ENCODE measurements around the gene SYT15B.
"Not testable (repeated sequence)": the region's sequence is repeated elsewhere in the genome, so short reads cannot be mapped to it uniquely, and the experiment has no call there.

SYT15B gene

GRCh38 chr10:47763554-47764175 lies at the start of gene SYT15B:
SYT15B (minus strand) TSS chr10:47763592; CDS start chr10:47762640, 952 bp downstream.
- DNase-seq (ENCODE audit: low read depth) = not testable (repeated sequence)

GRCh38 chr10:47779590-47779989 lies 16.2 kb upstream of the SYT15B start:
- not testable (repeated sequence) for DNase-seq (ENCODE audit: low read depth)

- DNase-seq (ENCODE audit: low read depth) = not testable (repeated sequence)
Observed at GRCh38 chr10:47775361-47776231, 12.2 kb upstream of the SYT15B start.

GRCh38 chr10:47770745-47771144 lies 7.4 kb upstream of the SYT15B start:
- not testable (repeated sequence) for DNase-seq (ENCODE audit: low read depth)

GRCh38 chr10:47768578-47769115 lies 5.3 kb upstream of the SYT15B start:
- not testable (repeated sequence) for DNase-seq (ENCODE audit: low read depth)

GRCh38 chr10:47768085-47768484 lies 4.7 kb upstream of the SYT15B start:
- not testable (repeated sequence) for DNase-seq (ENCODE audit: low read depth)

GRCh38 chr10:47767236-47767635 lies 3.8 kb upstream of the SYT15B start:
- DNase-seq (ENCODE audit: low read depth) = not testable (repeated sequence)

- not testable (repeated sequence) for DNase-seq (ENCODE audit: low read depth)
Observed at GRCh38 chr10:47765232-47765631, 1.8 kb upstream of the SYT15B start.

GRCh38 chr10:47762674-47763553 lies 478 bp downstream of the SYT15B start:
- DNase-seq (ENCODE audit: low read depth) = not testable (repeated sequence)

- not testable (repeated sequence) for DNase-seq (ENCODE audit: low read depth)
Observed at GRCh38 chr10:47758855-47759254, 4.5 kb downstream of the SYT15B start.

GRCh38 chr10:47756169-47756568 lies 7.2 kb downstream of the SYT15B start:
- not testable (repeated sequence) for DNase-seq (ENCODE audit: low read depth)

- DNase-seq (ENCODE audit: low read depth) = not testable (repeated sequence)
Observed at GRCh38 chr10:47753871-47754270, 9.5 kb downstream of the SYT15B start.

GRCh38 chr10:47753176-47753575 lies 10.2 kb downstream of the SYT15B start:
- not testable (repeated sequence) for DNase-seq (ENCODE audit: low read depth)

GRCh38 chr10:47751821-47752220 lies 11.6 kb downstream of the SYT15B start:
- not testable (repeated sequence) for DNase-seq (ENCODE audit: low read depth)

GRCh38 chr10:47750360-47750759 lies 13.0 kb downstream of the SYT15B start:
- not testable (repeated sequence) for DNase-seq (ENCODE audit: low read depth)

GRCh38 chr10:47746780-47747376 lies 16.5 kb downstream of the SYT15B start:
- not testable (repeated sequence) for DNase-seq (ENCODE audit: low read depth)

GRCh38 chr10:47744881-47745280 lies 18.5 kb downstream of the SYT15B start:
- not testable (repeated sequence) for DNase-seq (ENCODE audit: low read depth)

GRCh38 chr10:47743611-47744550 lies 19.5 kb downstream of the SYT15B start:
- DNase-seq (ENCODE audit: low read depth) = not testable (repeated sequence)

GRCh38 chr10:47740868-47741267 lies 22.5 kb downstream of the SYT15B start:
- not testable (repeated sequence) for DNase-seq (ENCODE audit: low read depth)

- DNase-seq (ENCODE audit: low read depth) = not testable (repeated sequence)
Observed at GRCh38 chr10:47730911-47731310, 32.5 kb downstream of the SYT15B start.

Data from stimulated activated CD8-positive, alpha-beta memory T cell treated with anti-CD3 and anti-CD28 coated beads, Interleukin-12 subunit alpha, Interleukin-12 subunit beta, amount 100 ng/mL, for 1 hour (primary cell).